Ascending aorta (tissue), 2 donors: ENCODE results near the gene ATCAY. TPM values are rescaled to one million over a fixed set of nuclear protein-coding genes. Genes with fewer than 3 reads are reported as not detected.

Experiments
- DNase-seq, 2 donors: peaks; one replicate each; pipeline ENCODE4 v3.0.0-alpha.2; 2019; ENCODE audit warnings: low spot score in 2 of 2
- H3K27ac ChIP-seq, 2 donors: fragments of 200-600 bp; sonication (generic); one replicate each; pipeline ENCODE4 v1.5.1; 2016 to 2017; ENCODE audit warnings: mild to moderate bottlenecking in 1 of 2
- H3K27me3 ChIP-seq: fragments of 200-600 bp; sonication (generic); one replicate; pipeline ENCODE4 v1.5.1; 2017
- H3K36me3 ChIP-seq, 2 donors: fragments of 200-600 bp; sonication (generic); one replicate each; pipeline ENCODE4 v1.5.1; 2016
- H3K4me1 ChIP-seq, 2 donors: fragments of 200-600 bp; sonication (generic); one replicate each; pipeline ENCODE4 v1.5.1; 2016 to 2017; ENCODE audit warnings: mild to moderate bottlenecking in 1 of 2
- H3K4me3 ChIP-seq, 2 donors: fragments of 200-600 bp; sonication (generic); one replicate each; pipeline ENCODE4 v1.5.1; 2016 to 2017; ENCODE audit warnings: mild to moderate bottlenecking in 1 of 2
- H3K9me3 ChIP-seq, 2 donors: fragments of 200-600 bp; sonication (generic); one replicate each; pipeline ENCODE4 v1.5.1; 2016
- CTCF ChIP-seq, 3 experiments: fragments of 200-600 bp in 2 of 3; fragments of 450-650 bp in 1 of 3; sonication (generic) in 2 of 3; IDR thresholded peaks; one replicate each; pipeline ENCODE4 v1.5.1; 2016 to 2019; ENCODE audit warnings: antibody characterized with exemption in 3 of 3, mild to moderate bottlenecking in 1 of 3, moderate library complexity in 1 of 3
- intact Hi-C: fragments of 100-400 bp; cut with DNase I; formaldehyde crosslinking; loops from one replicate; pipeline ENCODE4 v1.15.1; 2023
- total RNA-seq: library from RNA; depleted of rRNA; stranded (reverse); fragments of >200 nt; gene quantifications from one replicate; pipeline ENCODE4 v1.1.0, GENCODE V29; 2016

Gene ATCAY
- total RNA-seq, 1 donor from 2014 or later, result not detected

- TF ChIP-seq CTCF (IDR thresholded peaks at IDR 0.05), result no peak
- no peaks in the 10 kb centered on the region for H3K27me3 ChIP-seq
- no peaks in the 10 kb centered on the region for H3K9me3 ChIP-seq
- no peak overlapping the region for H3K27ac ChIP-seq
- H3K36me3 ChIP-seq, result no peaks in the 10 kb centered on the region
- no peak for DNase-seq
- H3K4me3 ChIP-seq, result no peak overlapping the region
- no peaks in the 10 kb centered on the region for H3K4me1 ChIP-seq
- intact Hi-C loops, result no loop called here
Measured at GRCh38 chr19:3840804-3841203, 39.7 kb upstream of the ATCAY start.

- Histone ChIP-seq H3K27me3 (no peaks in the 10 kb centered on the region), H3K27ac (no peak overlapping the region), H3K36me3 (no peaks in the 10 kb centered on the region), H3K4me3 (no peak overlapping the region), H3K4me1 (no peaks in the 10 kb centered on the region), H3K9me3 (no peaks in the 10 kb centered on the region)
- intact Hi-C loops, result no loop called here
- no peak for TF ChIP-seq CTCF (IDR thresholded peaks at IDR 0.05)
- no peak for DNase-seq
Measured at GRCh38 chr19:3842948-3843347, 37.5 kb upstream of the ATCAY start.

GRCh38 chr19:3844596-3844995 lies 35.9 kb upstream of the ATCAY start:
- DNase-seq, result no peak
- intact Hi-C loops, result no loop called here
- Histone ChIP-seq H3K4me1 (no peaks in the 10 kb centered on the region), H3K4me3 (no peak overlapping the region), H3K36me3 (no peaks in the 10 kb centered on the region), H3K27me3 (no peaks in the 10 kb centered on the region), H3K9me3 (no peaks in the 10 kb centered on the region), H3K27ac (no peak overlapping the region)
- no peak for TF ChIP-seq CTCF (IDR thresholded peaks at IDR 0.05)

- H3K27me3 ChIP-seq, result no peaks in the 10 kb centered on the region
- intact Hi-C loops, result no loop called here
- H3K36me3 ChIP-seq, result no peaks in the 10 kb centered on the region
- no peak overlapping the region for H3K27ac ChIP-seq
- TF ChIP-seq CTCF (IDR thresholded peaks at IDR 0.05), result no peak
- no peak overlapping the region for H3K4me3 ChIP-seq
- DNase-seq, result no peak
- peaks cover 11 to 16% of the 10 kb centered on the region in 2 donors for H3K9me3 ChIP-seq
- H3K4me1 ChIP-seq, result no peaks in the 10 kb centered on the region
Measured at GRCh38 chr19:3849092-3849491, 31.4 kb upstream of the ATCAY start.

- Histone ChIP-seq H3K27me3 (no peaks in the 10 kb centered on the region), H3K36me3 (no peaks in the 10 kb centered on the region), H3K9me3 (peaks cover 11 to 16% of the 10 kb centered on the region in 2 donors), H3K4me1 (no peaks in the 10 kb centered on the region), H3K27ac (no peak overlapping the region), H3K4me3 (no peak overlapping the region)
- no peak for TF ChIP-seq CTCF (IDR thresholded peaks at IDR 0.05)
- no peak for DNase-seq
- intact Hi-C loops, result no loop called here
Measured at GRCh38 chr19:3849787-3850186, 30.7 kb upstream of the ATCAY start.

- Histone ChIP-seq H3K4me3 (no peak overlapping the region), H3K27me3 (no peaks in the 10 kb centered on the region), H3K36me3 (no peaks in the 10 kb centered on the region), H3K9me3 (peaks cover 11 to 16% of the 10 kb centered on the region in 2 donors), H3K4me1 (no peaks in the 10 kb centered on the region), H3K27ac (no peak overlapping the region)
- TF ChIP-seq CTCF (IDR thresholded peaks at IDR 0.05), result no peak
- intact Hi-C loops, result no loop called here
- no peak for DNase-seq
Measured at GRCh38 chr19:3850320-3850972, 30.0 kb upstream of the ATCAY start.
